Measurements from ENCODE around the gene KRTAP1-1. TPM values are rescaled to one million over a fixed set of nuclear protein-coding genes. Genes with fewer than 3 reads are reported as not detected.
A peak's percentile ranks its signal among the peaks of the same experiment; 100 is the strongest.
"Not testable (repeated sequence)": the region's sequence is repeated elsewhere in the genome, so short reads cannot be mapped to it uniquely, and the experiment has no call there.

KRTAP1-1 gene
- total RNA-seq, 1 experiment from 2014 or later, result not detected

DNA sequence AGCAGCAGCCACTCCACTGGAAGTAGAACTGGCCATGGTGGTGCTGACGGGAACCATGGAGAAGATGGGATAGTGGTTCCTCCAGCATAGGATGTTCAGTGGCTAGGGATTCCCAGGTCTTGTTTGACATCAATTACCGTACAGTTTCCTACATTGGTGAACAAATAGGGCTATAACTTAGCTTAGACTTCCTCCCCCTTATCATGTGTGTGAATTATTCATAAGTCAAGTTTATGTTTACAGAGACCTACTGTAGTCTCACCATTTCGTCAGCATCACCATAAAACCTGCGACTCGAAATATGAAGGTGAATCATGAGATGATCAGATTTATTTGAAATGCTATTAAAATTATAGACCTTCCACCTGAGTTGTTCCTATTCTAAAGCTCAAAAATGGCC, 17.5 kb upstream of the KRTAP1-1 start:
- Mint-ChIP-seq H3K27me3 (ENCODE audit: insufficient read depth, unreplicated experiment) (no peaks in the 10 kb centered on the region), H3K36me3 (ENCODE audit: insufficient read depth, unreplicated experiment) (no peaks in the 10 kb centered on the region), H3K9me3 (ENCODE audit: unreplicated experiment) (no peaks in the 10 kb centered on the region), H3K4me3 (ENCODE audit: unreplicated experiment) (no peak overlapping the region), H3K4me1 (ENCODE audit: insufficient read depth, unreplicated experiment) (peaks cover 25% of the 10 kb centered on the region), H3K27ac (ENCODE audit: low read depth, unreplicated experiment) (peak overlapping the region; percentile 21)
- intact Hi-C loops (cut with micrococcal nuclease), result no loop called here
- TF ChIP-seq, protein P1, sequence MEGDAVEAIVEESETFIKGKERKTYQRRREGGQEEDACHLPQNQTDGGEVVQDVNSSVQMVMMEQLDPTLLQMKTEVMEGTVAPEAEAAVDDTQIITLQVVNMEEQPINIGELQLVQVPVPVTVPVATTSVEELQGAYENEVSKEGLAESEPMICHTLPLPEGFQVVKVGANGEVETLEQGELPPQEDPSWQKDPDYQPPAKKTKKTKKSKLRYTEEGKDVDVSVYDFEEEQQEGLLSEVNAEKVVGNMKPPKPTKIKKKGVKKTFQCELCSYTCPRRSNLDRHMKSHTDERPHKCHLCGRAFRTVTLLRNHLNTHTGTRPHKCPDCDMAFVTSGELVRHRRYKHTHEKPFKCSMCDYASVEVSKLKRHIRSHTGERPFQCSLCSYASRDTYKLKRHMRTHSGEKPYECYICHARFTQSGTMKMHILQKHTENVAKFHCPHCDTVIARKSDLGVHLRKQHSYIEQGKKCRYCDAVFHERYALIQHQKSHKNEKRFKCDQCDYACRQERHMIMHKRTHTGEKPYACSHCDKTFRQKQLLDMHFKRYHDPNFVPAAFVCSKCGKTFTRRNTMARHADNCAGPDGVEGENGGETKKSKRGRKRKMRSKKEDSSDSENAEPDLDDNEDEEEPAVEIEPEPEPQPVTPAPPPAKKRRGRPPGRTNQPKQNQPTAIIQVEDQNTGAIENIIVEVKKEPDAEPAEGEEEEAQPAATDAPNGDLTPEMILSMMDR (IDR thresholded peaks at IDR 0.05; ENCODE audit: unreplicated experiment), result no peak
- no peak for DNase-seq (ENCODE audit: unreplicated experiment)
- no TSS peak for BruUV-seq (replicated peaks)
- CTCF ChIA-PET, result interaction anchor here (0.6 to 0.8 kb wide), 3 partner anchors 149 to 568 kb away, joined by 3 read pairs; no protein-coding TSS in a partner anchor
- POLR2A ChIA-PET, result interaction anchor here (0.7 kb wide), 2 partner anchors 207 to 484 kb away, joined by 3 to 4 read pairs; no protein-coding TSS in a partner anchor

DNA sequence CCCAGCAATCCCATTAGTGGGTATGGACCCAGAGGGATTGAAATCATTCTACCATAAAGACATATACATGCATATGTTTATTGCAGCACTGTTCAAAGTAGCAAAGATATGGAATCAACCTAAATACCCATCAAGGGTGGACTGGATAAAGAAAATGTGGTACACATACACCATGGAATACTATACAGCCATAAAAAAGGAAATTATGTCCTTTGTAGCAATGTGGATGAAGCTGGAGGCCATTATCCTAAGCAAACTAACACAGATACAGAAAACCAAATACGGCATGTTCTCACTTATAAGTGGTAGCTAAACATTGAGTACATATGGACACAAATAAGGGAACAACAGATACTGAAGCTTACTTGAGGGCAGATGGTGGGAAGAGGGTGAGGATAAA, 16.3 kb upstream of the KRTAP1-1 start:
- intact Hi-C loops (cut with micrococcal nuclease), result no loop called here
- no peaks in the 10 kb centered on the region for H3K27me3 Mint-ChIP-seq (ENCODE audit: insufficient read depth, unreplicated experiment)
- H3K9me3 Mint-ChIP-seq (ENCODE audit: unreplicated experiment), result no peaks in the 10 kb centered on the region
- no peak overlapping the region for H3K4me3 Mint-ChIP-seq (ENCODE audit: unreplicated experiment)
- DNase-seq (ENCODE audit: unreplicated experiment), result no peak
- no peaks in the 10 kb centered on the region for H3K36me3 Mint-ChIP-seq (ENCODE audit: insufficient read depth, unreplicated experiment)
- TF ChIP-seq, protein P1 (IDR thresholded peaks at IDR 0.05; ENCODE audit: unreplicated experiment), result no peak
- no TSS peak for BruUV-seq (replicated peaks)
- peaks cover 25% of the 10 kb centered on the region for H3K4me1 Mint-ChIP-seq (ENCODE audit: insufficient read depth, unreplicated experiment)
- H3K27ac Mint-ChIP-seq (ENCODE audit: low read depth, unreplicated experiment), result no peak overlapping the region
- CTCF ChIA-PET, result no interaction called here
- POLR2A ChIA-PET, result no interaction called here

DNA sequence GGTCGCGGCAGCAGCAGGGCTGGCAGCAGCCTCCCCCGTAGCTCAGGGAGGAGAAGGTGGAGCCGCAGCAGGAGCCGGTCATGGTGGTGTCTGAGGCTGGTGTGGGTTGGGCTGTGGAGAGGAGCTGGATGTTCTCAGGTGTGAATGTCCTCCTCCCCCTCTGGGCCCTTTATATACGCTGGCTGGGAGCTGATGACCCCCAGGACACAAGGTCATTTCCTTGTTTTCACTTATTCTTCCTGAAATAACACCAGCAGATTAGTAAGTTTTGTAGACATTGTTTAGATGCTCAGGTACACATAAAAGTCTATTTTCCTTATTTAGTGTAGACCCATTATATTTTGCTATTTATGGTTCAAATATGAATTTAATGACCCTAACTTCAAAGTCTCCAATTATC, 13.9 kb upstream of the KRTAP1-1 start, which contains the start of gene KRTAP2-2:
TSS of gene KRTAP2-2 (minus strand) at position 101 of the 400 bp plus-strand sequence. CDS start at position 82, 19 bp downstream.
- peaks cover 13% of the 10 kb centered on the region for H3K4me1 Mint-ChIP-seq (ENCODE audit: insufficient read depth, unreplicated experiment)
- CTCF ChIA-PET, result interaction anchor here (0.6 kb wide), 1 partner anchor 115 kb away, joined by 4 read pairs; no protein-coding TSS in a partner anchor
- H3K4me3 Mint-ChIP-seq (ENCODE audit: unreplicated experiment); H3K36me3 Mint-ChIP-seq (ENCODE audit: insufficient read depth, unreplicated experiment); intact Hi-C loops (cut with micrococcal nuclease); POLR2A ChIA-PET; H3K27ac Mint-ChIP-seq (ENCODE audit: low read depth, unreplicated experiment); BruUV-seq (replicated peaks); DNase-seq (ENCODE audit: unreplicated experiment); H3K9me3 Mint-ChIP-seq (ENCODE audit: unreplicated experiment); H3K27me3 Mint-ChIP-seq (ENCODE audit: insufficient read depth, unreplicated experiment): not testable (repeated sequence)

DNA sequence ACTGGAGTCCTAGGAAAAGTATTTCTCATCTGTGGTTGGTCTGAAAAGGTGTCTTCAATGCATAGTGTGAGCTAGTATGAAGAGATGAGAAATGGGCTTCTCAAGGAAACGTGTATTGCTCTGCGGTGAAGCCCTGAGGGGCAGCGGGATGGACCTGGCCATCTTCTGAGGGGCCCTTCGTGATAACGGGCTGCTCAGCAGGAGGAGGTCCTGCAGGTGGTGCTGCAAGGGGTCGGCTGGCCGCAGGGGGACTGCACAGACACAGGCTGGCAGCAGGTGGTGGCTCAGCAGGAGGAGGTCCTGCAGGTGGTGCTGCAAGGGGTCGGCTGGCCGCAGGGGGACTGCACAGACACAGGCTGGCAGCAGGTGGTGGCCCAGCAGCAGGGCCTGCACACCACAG, 13.3 kb upstream of the KRTAP1-1 start:
- CTCF ChIA-PET; H3K9me3 Mint-ChIP-seq (ENCODE audit: unreplicated experiment); BruUV-seq (replicated peaks); DNase-seq (ENCODE audit: unreplicated experiment); H3K4me3 Mint-ChIP-seq (ENCODE audit: unreplicated experiment); H3K4me1 Mint-ChIP-seq (ENCODE audit: insufficient read depth, unreplicated experiment); H3K36me3 Mint-ChIP-seq (ENCODE audit: insufficient read depth, unreplicated experiment); H3K27ac Mint-ChIP-seq (ENCODE audit: low read depth, unreplicated experiment); H3K27me3 Mint-ChIP-seq (ENCODE audit: insufficient read depth, unreplicated experiment); intact Hi-C loops (cut with micrococcal nuclease); POLR2A ChIA-PET: not testable (repeated sequence)

DNA sequence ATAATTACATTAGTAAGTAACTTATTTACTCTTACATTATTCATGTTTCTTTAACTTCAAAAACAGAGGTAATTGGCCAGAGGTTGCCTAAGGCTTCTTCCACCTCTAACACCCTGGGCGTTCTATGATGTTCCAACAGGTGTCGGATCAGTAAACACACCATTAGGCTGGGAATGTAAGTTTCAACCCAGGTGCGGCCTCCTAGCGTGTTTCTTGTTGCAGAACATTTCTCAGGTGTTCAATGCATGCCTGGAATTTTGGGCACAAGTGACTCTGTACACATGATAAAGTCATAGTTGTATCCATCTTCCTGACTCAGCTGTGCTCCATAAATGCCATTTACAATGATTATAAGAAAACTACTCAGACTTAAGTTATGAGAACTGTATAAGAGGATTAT, 12.8 kb upstream of the KRTAP1-1 start:
- no peak overlapping the region for H3K4me3 Mint-ChIP-seq (ENCODE audit: unreplicated experiment)
- no peaks in the 10 kb centered on the region for H3K9me3 Mint-ChIP-seq (ENCODE audit: unreplicated experiment)
- ChIA-PET CTCF (no interaction called here), POLR2A (no interaction called here)
- H3K4me1 Mint-ChIP-seq (ENCODE audit: insufficient read depth, unreplicated experiment), result peaks cover 4% of the 10 kb centered on the region
- no peak for DNase-seq (ENCODE audit: unreplicated experiment)
- TF ChIP-seq, protein P1 (IDR thresholded peaks at IDR 0.05; ENCODE audit: unreplicated experiment), result no peak
- BruUV-seq (replicated peaks), result no TSS peak
- intact Hi-C loops (cut with micrococcal nuclease), result no loop called here
- no peak overlapping the region for H3K27ac Mint-ChIP-seq (ENCODE audit: low read depth, unreplicated experiment)
- H3K36me3 Mint-ChIP-seq (ENCODE audit: insufficient read depth, unreplicated experiment), result no peaks in the 10 kb centered on the region
- H3K27me3 Mint-ChIP-seq (ENCODE audit: insufficient read depth, unreplicated experiment), result no peaks in the 10 kb centered on the region
